ENCODE measurements around the gene CLC. TPM values are rescaled to one million over a fixed set of nuclear protein-coding genes. Genes with fewer than 3 reads are reported as not detected.
"Not testable (repeated sequence)": the region's sequence is repeated elsewhere in the genome, so short reads cannot be mapped to it uniquely, and the experiment has no call there.

The CLC gene
- total RNA-seq, 1 experiment from 2014 or later, result not detected

DNA sequence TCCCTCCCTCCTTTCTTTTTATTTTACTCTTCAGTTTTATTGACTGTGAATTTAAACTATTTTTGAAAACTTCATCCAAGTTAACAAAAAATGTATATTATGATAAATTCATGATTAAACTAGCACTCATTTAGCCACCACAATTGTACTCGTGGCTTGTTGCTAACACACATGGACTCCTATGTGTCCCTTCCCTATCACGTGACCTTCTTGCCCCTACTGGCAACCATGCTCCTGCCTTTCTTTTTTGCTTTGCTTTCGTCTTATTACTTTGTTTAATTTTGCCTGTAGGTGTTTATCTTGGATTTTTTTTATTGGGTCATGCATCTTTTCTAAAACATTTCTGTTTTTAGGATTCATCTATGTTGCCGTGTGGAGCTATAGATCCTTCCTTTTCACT, 8.2 kb downstream of the CLC start:
- DNase-seq (ENCODE audit: low read depth), result no peak

DNA sequence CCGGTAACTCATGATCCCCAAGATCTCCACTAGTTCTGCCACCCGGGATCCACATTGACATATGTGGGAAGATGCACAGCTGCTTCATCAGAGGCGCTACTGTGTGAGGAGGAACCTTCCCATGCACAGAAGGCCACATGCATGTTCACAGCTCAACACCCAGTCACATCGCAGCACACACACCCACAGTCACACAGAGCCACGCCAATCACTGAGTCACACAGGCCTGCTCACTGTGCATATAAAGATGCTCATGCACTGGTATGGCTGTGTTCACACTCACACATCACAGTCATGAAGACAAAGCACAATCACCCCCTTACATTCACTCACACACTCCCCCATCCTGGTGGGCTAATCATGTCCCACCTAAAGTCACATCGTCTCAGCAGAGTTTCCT, 9.8 kb downstream of the CLC start:
- no peak for DNase-seq (ENCODE audit: low read depth)

DNA sequence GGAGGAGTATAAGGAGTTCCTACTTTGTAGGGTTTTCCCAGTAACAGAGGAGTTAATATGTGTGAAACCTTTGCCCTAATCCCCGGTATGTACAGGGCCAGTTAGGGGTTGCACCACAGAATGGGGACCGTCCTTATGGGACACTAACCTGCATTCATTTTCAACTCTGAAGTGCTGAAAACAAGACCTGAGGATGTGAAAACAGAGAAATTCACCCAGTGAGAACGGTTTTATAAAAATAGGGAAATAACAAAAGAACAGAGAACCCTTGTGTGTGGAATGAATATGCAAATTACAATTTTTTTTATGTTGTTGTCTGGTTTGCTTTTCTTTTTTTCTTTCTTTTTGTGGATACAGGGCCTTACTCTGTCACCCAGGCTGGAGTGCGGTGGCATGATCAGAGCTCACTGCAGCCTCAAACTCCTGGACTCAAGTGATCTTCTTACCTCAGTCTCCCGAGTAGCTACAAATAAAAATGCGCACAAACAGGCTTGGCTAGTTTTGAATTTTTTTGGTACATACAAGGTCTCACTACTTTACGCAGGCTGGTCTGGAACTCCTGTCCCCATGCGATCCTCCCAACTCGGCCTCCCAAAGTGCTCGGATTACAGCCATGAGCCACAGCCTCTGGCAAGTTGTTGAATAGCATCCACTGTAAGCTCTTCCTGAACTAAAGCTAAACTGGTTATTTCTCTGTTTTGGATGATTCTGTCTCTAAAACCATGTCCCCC, 10.6 kb downstream of the CLC start:
- no peak for DNase-seq (ENCODE audit: low read depth)

DNA sequence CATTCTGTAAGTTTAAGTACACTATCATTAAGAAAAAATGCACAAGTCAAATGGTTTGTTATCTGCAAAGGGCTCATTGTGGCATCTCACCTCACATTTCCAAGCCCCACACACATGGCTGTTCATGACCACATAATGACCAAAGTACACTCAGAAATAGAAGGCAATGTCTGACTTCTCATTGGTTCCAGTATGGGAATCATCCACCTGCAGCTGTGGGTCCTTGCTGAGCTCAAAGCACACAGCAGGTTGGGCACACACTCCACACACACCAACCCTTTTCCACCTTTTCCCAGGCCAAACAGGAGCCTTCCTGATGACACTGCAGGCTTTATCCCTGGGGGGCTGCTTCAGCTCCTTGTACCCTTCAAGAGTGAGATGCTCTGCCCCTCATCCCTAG, 11.8 kb downstream of the CLC start:
- DNase-seq (ENCODE audit: low read depth), result no peak

DNA sequence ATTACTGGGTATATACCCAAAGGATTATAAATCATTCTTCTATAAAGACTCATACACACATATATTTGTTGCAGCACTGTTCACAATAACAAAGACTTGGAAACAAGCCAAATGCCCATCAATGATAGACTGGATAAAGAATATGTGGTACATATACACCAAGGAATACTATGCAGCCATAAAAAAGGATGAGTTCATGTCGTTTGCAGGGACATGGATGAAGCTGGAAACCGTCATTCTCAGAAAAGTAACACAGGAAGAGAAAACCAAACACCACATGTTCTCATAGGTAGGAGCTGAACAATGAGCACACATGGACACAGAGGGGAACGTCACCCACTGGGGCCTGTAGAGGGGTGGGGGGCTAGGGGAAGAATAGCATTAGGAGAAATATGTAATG, 17.7 kb downstream of the CLC start:
- not testable (repeated sequence) for DNase-seq (ENCODE audit: low read depth)

DNA sequence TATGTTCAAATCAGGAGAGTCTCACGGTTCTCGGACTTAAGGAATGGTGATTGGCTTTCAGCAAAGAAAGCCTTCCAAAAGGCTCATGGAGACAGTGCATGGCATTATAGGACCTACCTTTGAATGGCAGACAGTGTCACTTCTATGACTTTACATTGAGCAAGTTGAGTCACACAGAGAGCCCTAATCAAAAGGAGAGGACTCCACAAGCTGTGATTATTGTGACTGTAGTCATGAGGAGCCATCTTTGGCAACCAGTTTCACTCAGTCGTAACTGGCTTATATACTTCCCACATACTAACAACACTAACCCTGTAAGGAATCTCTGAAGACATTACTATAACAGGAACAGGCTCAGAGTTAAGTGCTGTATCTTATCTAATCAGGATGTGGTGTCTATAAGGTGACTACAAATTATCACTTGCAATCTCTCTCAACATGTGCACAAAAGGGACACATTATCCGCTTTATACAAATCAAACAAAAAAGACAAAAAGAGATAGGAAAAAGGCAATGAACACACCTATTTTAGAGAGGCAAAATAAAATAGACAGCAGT, 27.4 kb downstream of the CLC start:
- no peak for DNase-seq (ENCODE audit: low read depth)

DNA sequence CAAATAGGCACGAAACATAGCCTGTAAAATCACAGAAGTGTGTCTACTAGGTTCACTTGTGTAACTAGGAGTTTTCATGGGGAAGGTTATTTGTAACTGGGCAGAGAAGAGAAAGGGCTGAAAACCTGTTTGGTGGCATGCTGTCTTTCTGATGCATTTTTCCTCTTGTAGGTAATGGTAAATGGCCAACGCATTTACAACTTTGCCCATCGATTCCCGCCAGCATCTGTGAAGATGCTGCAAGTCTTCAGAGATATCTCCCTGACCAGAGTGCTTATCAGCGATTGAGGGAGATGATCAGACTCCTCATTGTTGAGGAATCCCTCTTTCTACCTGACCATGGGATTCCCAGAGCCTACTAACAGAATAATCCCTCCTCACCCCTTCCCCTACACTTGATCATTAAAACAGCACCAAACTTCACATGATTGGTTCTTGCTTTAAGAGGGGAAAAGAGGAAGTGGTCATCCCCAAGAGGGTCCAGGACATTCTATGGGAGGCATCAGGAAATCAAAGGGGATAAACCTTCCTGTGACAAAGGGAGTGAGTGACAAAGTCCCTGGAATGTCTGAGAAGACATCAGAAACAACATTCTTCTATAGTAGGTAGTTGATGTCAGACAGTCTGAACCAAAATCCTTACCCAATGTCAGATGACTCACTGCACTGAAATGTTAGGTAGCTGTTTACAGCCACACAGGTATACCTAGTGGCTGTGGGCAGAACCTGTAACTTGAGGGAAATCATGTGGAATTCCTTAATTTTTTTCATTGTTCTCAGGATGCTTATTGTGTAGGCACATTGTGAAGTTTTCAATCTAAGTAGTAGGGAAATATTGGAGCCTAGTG, 28.6 kb downstream of the CLC start:
- DNase-seq (ENCODE audit: low read depth), result no peak

DNA sequence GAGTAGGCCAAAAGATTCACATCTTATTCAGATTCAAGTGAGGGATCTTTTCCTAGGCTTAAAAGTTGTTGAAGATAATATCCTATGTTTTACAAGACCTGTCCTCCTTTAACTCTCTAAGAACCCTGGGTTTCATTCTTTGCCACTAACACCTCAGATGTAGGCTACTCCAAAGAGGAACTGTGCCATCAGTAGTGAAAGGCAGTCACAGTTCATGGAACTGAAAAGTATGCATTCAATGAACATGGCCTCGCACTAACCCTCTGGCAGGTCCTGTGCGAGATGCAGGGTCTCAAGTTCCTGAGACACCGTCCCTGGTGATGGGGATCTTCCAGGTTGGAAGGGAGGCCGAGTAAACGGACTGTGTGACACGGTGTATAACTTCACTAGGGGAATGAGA, 29.2 kb downstream of the CLC start:
- DNase-seq (ENCODE audit: low read depth), result no peak

DNA sequence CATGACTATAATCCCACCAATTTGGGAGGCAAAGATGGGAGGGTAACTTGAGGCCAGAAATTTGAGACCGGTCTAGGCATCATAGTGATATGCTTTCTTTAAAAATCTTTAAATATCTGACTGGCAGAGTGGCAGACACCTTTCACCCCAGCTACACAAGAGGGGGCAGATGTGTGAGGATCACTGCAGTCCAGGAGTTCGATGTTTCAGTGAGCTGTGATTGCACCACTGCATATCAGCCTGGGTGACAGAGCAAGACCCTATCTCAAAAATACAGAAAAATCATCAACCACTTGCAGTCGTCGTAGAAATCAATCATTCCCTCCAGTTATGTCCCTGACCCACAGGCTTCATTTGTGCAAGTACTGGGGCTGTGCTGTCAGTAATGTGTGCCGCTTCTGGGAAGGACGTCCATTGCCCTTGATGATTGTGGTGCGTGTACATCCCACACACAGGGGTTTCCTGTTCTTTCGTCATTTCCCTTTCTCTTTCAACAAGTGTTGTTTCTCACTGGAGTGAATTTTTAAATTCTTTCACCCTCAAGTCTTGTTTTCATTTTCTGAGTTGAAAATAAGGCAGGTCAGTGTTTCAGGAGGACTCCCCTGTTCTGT, 32.1 kb downstream of the CLC start:
- no peak for DNase-seq (ENCODE audit: low read depth)

DNA sequence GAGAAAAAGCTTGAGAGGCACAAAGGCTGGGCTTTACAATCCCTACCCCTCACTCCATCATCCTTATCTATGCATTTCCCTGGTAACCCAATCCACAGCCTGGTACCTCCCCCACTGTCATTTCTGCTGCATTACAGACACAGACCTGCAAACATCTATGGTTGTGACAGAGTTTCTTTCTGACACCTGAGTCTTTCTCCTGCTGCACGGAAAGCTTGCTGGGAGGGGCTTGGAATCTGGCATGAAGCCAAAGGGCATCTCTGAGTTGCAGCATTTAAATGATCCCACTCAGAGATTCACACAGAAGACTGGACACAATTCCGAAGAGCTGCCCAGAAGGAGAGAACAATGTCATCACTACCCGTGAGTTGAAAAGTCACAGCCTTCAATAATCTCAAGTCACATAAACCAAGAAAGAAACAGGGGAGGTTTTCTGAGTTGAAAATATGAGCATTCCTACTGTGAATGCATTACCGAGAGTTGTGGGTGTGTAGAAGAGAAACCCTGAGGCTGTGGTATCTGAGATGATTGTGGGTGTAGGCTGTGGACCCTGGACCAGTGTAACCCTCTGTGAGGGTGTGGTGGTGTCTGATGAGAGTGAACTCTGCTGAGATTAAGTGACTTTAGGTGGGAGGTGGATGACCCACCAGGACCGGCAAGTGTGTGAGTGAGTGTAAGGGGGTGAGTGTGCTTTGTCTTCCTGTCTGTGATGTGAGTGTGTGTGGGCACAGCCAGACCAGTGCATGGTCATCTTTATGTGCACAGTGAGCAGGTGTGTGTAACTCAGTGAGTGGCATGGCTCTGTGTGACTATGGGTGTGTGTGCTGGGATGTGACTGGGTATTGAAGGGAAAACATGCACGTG, 33.4 kb downstream of the CLC start, which contains the start of gene LGALS14:
LGALS14 (plus strand) TSS at position 301 of the 864 bp plus-strand sequence; CDS start at position 349, 48 bp downstream.
- no peak for DNase-seq (ENCODE audit: low read depth)

DNA sequence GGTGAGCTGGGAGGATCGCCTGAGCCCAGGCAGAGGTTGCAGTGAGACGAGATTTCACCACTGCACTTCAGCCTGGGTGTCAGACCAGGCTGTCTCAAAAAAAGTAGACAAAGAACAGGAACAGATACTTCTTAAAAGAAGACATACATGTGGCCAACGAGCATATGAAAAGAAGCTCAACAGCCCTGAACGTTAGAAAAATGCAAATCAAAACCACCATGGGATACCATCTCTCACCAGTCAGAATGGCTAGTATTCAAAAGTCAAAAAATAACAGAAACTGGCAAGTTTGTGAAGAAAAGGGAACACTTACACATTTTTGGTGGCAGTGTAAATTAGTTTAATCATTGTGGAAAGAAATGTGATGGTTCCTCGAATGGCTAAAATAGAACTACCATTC, 36.5 kb downstream of the CLC start:
- no peak for DNase-seq (ENCODE audit: low read depth)

DNA sequence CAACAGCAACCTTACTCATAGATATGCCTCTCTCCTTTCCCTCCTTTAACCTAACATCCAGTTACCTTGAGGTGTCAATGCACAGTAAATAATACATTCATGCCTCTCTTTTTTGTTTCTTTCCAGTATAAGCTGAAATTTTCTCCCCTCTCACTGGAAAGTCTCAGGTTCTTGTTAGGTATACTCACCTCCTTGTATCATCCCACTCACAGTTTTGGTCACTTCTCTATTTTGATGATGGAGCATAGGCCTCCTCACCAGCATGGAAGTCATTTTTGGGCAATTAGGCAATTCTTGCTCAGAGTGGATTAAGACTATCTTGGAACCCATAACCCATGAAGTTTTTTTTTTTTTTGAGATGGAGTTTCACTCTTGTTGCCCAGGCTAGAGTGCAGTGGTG, 39.3 kb downstream of the CLC start:
- DNase-seq (ENCODE audit: low read depth), result no peak

DNA sequence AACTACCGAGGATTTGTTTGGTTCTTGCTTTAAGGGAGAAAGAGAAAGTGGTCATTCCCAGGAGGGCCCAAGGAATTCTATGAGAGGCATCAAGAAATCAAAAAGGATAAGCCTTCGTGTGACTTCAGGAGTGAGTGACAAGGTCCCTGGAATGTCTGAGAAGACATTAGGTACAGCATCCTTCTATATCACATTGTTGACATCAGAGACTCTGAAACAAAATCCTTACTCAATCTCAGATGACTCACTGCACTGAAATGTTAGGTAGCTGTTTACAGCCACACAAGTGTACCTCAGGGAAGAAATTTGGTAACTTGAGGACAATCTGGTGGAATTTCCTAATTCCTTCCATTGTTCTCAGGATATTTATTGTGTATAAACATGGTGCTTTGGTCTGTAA, 41.4 kb downstream of the CLC start:
- peak; percentile 7 for DNase-seq (ENCODE audit: low read depth)

DNA sequence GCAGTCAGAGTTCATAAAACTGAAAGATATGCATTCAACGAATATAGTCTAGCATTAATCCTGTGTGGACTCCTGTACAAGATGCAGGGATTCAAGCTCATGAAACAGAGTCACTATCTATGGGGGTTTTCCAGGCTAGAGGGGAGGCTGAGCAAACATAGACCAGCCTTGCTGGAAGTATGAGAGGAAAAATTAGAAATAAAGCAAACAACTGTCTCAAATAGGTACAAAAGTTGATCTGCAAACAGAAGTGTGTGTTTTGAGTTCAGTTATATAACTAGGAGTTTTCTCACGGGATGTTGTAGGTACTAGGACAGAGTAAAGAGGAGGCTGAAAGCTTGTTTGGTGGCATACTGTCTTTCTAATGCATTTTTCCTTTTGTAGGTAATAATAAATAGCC, 42.1 kb downstream of the CLC start:
- no peak for DNase-seq (ENCODE audit: low read depth)

DNA sequence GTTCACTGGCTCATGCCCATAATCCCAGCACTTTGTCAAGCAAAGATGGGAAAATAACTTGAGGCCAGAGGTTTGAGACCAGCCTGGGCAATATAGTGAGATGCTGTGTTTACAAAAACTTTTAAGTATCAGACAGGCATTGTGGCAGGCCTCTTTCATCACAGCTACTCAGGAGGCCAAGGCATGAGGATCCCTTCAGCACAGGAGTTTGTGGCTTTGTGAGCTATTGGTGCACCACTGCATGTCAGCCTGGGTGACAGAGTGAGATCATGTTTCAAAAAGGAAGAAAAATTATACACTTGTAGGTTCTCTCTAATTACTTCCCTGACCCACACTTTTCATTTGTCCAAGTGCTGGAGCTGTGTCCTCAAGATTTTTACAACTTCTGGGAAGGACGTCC, 45.0 kb downstream of the CLC start:
- no peak for DNase-seq (ENCODE audit: low read depth)

DNA sequence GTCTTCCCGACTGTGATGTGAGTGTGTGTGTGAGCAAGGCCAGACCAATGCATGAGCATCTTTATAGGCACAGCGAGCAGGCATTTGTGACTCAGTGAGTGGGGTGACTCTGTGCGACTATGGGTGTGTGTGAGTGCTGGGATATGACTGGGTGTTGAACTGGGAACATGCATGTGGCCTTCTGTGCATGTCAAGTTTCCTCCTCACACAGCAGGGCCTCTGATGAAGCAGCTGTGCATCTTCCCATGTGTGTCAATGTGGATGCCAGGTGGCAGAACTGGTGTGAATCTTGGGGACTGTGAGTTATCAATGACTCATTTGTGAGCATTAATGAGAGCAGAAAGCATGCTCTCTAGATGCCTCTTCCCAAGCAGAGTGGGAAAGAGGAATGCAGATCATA, 45.7 kb downstream of the CLC start:
- DNase-seq (ENCODE audit: low read depth), result peak; percentile 24

DNA sequence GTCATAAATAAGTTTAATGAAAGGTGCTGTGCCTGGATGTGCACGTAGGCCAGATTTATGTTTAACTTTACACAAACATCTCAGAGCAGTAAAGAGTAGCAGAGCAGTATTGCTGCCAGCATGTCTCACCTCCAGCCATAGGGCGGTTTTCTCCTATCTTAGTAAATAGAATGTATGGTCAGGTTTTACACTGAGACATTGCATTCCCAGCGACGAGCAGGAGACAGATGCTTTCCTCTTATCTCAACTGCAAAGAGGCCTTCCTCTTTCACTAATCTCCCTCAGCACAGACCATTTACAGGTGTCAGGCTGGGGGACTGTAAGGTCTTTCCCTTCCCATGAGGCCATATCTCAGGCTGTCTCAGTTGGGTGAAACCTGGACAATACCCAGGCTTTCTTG, 49.2 kb downstream of the CLC start:
- not testable (repeated sequence) for DNase-seq (ENCODE audit: low read depth)

DNA sequence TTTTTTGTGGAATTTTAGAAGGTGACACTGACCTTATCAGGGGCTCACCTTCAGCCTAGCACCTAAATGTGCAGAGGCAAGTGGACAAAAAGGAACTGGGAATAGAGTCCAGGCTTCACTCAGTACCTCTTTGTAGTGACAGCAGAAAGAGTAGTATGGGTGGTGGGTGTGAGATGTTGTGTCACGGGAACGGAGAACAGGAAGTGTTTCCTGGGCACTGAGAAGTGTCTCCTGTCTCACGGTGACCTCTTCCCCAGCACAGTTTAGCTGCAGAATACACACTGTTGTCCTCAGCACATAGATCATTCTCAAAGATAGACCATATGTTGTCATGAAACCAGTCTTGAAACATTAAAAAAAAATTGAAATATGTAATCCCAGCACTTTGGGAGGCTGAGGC, 51.1 kb downstream of the CLC start:
- DNase-seq (ENCODE audit: low read depth), result no peak

DNA sequence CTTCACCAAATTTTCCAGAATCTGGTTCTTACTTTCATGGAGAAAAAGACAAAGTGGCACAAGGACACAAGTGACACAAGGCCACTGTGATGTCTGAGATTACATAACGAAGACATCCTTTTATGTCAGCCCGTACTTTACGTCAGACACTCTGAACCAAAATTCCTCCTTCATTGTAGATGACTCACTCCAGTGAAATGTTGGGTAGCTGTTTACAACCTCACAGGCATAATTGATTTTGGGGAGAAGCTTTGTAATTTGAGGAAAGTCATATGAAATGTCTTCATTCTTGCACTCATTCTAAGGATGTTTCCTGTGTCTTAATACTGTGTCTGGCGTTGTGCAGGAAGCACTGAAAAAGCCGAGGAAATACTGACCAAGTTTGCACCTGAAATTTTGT, 53.6 kb downstream of the CLC start:
- no peak for DNase-seq (ENCODE audit: low read depth)

DNA sequence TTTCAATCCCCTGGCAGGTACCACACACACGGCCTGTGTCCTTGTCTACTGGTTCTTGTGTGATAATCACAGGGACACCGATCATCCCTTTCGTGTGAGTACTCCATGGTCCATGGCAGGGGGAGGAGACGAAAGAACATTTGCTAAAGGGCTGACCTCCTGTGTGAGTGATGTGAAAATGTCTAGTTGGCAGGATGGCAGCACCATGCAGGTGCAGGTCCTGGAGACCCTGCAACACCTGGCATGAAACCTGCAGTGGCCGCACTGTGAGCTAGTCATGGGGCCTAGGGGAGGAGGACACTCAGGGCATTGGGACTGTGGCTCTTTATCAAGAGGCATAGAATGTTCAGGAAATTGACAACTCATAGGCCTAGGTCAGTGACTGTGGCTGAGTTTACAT, 56.4 kb downstream of the CLC start:
- DNase-seq (ENCODE audit: low read depth), result no peak
